HEK293 (cell line): ENCODE results near the gene GALNT2.

Source experiments
- CTCF ChIA-PET: fragments of 350-600 bp; formaldehyde crosslinking; extraction: SDS; loops from one replicate; lab custom pipeline; 2021; ENCODE audit warnings: antibody characterized with exemption; lab: Yijun Ruan, JAX
- POLR2A ChIA-PET: fragments of 300-600 bp; formaldehyde crosslinking; extraction: SDS; loops from one replicate; lab custom pipeline; 2020; ENCODE audit warnings: antibody characterized with exemption, inconsistent platforms; lab: Yijun Ruan, JAX
- H3K27ac ChIP-seq: fragments of 200-500 bp; sonication (Bioruptor generic); 2 replicates; pipeline ENCODE4 v1.5.1; 2014; ENCODE audit warnings: low read depth, low read length, control low read depth, inconsistent platforms; ENCODE audit errors: extremely low read depth
- H3K36me3 ChIP-seq, 2 experiments: fragments of 200-500 bp in 1 of 2; sonication (Bioruptor generic) in 1 of 2; 1 replicate in 1 of 2; 2 replicates in 1 of 2; pipeline ENCODE4 v1.5.1; 2014 to 2017; ENCODE audit warnings: inconsistent platforms in 2 of 2, low read length in 2 of 2; ENCODE audit not compliant: control insufficient read depth in 2 of 2, insufficient read depth in 1 of 2
- H3K4me1 ChIP-seq: fragments of 200-500 bp; sonication (Bioruptor generic); 2 replicates; pipeline ENCODE4 v1.5.1; 2014; ENCODE audit warnings: mild to moderate bottlenecking, low read length, inconsistent platforms; ENCODE audit not compliant: control insufficient read depth, insufficient read depth
- H3K4me3 ChIP-seq: 2 replicates; pipeline ENCODE4 v1.5.1; 2011; ENCODE audit warnings: low read depth, mild to moderate bottlenecking, control low read depth, low read length, moderate library complexity
- H3K9me3 ChIP-seq: fragments of 200-500 bp; sonication (Bioruptor generic); 2 replicates; pipeline ENCODE4 v1.5.1; 2014; ENCODE audit warnings: low read depth, low read length, inconsistent platforms; ENCODE audit not compliant: control insufficient read depth, insufficient read depth
- EGR2 ChIP-seq: fragments of 450-650 bp; formaldehyde crosslinking; IDR thresholded peaks from 2 replicates; pipeline ENCODE4 v1.5.1; 2016; ENCODE audit warnings: low read depth, missing biosample characterization, missing genetic modification characterization
- GLIS1 ChIP-seq: fragments of 450-650 bp; formaldehyde crosslinking; IDR thresholded peaks from 2 replicates; pipeline ENCODE4 v1.5.1; 2016; ENCODE audit warnings: missing biosample characterization, missing genetic modification characterization
- HOXD13 ChIP-seq: sonication (generic); formaldehyde crosslinking; IDR thresholded peaks from 2 replicates; pipeline ENCODE4 v1.8.0; 2022; ENCODE audit warnings: missing genetic modification reagents, borderline replicate concordance
- KLF1 ChIP-seq: fragments of 450-650 bp; formaldehyde crosslinking; IDR thresholded peaks from 2 replicates; pipeline ENCODE4 v1.5.1; 2016; ENCODE audit warnings: missing biosample characterization, missing genetic modification characterization
- KLF9 ChIP-seq: fragments of 450-650 bp; formaldehyde crosslinking; IDR thresholded peaks from 2 replicates; pipeline ENCODE4 v1.5.1; 2016; ENCODE audit warnings: missing biosample characterization, missing genetic modification characterization, low read depth
- MEIS1 ChIP-seq: sonication (generic); formaldehyde crosslinking; IDR thresholded peaks from 2 replicates; pipeline ENCODE4 v1.8.1; 2022; ENCODE audit warnings: missing genetic modification reagents, mild to moderate bottlenecking, borderline replicate concordance
- OVOL3 ChIP-seq: fragments of 450-650 bp; formaldehyde crosslinking; IDR thresholded peaks from 2 replicates; pipeline ENCODE4 v1.5.1; 2016; ENCODE audit warnings: missing biosample characterization, missing genetic modification characterization
- PRDM10 ChIP-seq: fragments of 450-650 bp; formaldehyde crosslinking; IDR thresholded peaks from 2 replicates; pipeline ENCODE4 v1.5.1; 2016; ENCODE audit warnings: missing biosample characterization, missing genetic modification characterization
- SCRT1 ChIP-seq: fragments of 450-650 bp; formaldehyde crosslinking; IDR thresholded peaks from 2 replicates; pipeline ENCODE4 v1.5.1; 2016; ENCODE audit warnings: missing biosample characterization, missing genetic modification characterization, borderline replicate concordance
- SCRT2 ChIP-seq: fragments of 450-650 bp; formaldehyde crosslinking; IDR thresholded peaks from 2 replicates; pipeline ENCODE4 v1.5.1; 2016; ENCODE audit warnings: missing biosample characterization, missing genetic modification characterization
- SP2 ChIP-seq: fragments of 450-650 bp; formaldehyde crosslinking; IDR thresholded peaks from 2 replicates; pipeline ENCODE4 v1.5.1; 2016; ENCODE audit warnings: missing biosample characterization, missing genetic modification characterization
- YY2 ChIP-seq: fragments of 450-650 bp; formaldehyde crosslinking; IDR thresholded peaks from 2 replicates; pipeline ENCODE4 v1.5.1; 2016; ENCODE audit warnings: missing biosample characterization, missing genetic modification characterization
- ZBTB44 ChIP-seq: fragments of 450-650 bp; IDR thresholded peaks from 2 replicates; pipeline ENCODE4 v1.5.1; 2018; ENCODE audit warnings: missing biosample characterization, mild to moderate bottlenecking, missing genetic modification characterization
- ZBTB48 ChIP-seq: fragments of 450-650 bp; formaldehyde crosslinking; IDR thresholded peaks from 2 replicates; pipeline ENCODE4 v1.5.1; 2016; ENCODE audit warnings: missing biosample characterization, missing genetic modification characterization
- ZNF10 ChIP-seq: fragments of 450-650 bp; formaldehyde crosslinking; IDR thresholded peaks from 2 replicates; pipeline ENCODE4 v1.5.1; 2017; ENCODE audit warnings: missing biosample characterization, missing genetic modification characterization
- ZNF138 ChIP-seq: fragments of 450-650 bp; formaldehyde crosslinking; IDR thresholded peaks from 2 replicates; pipeline ENCODE4 v1.5.1; 2016; ENCODE audit warnings: missing biosample characterization, missing genetic modification characterization, borderline replicate concordance
- ZNF169 ChIP-seq: fragments of 450-650 bp; formaldehyde crosslinking; IDR thresholded peaks from 2 replicates; pipeline ENCODE4 v1.5.1; 2016; ENCODE audit warnings: missing biosample characterization, missing genetic modification characterization
- ZNF19 ChIP-seq: fragments of 450-650 bp; formaldehyde crosslinking; IDR thresholded peaks from 2 replicates; pipeline ENCODE4; 2016; ENCODE audit warnings: missing biosample characterization, missing genetic modification characterization, low read depth
- ZNF211 ChIP-seq: fragments of 450-650 bp; formaldehyde crosslinking; IDR thresholded peaks from 2 replicates; pipeline ENCODE4 v1.5.1; 2016; ENCODE audit warnings: low read depth, missing biosample characterization, missing genetic modification characterization
- ZNF223 ChIP-seq: fragments of 450-650 bp; formaldehyde crosslinking; IDR thresholded peaks from 2 replicates; pipeline ENCODE4 v1.5.1; 2016; ENCODE audit warnings: missing biosample characterization, missing genetic modification characterization
- ZNF350 ChIP-seq: fragments of 450-650 bp; formaldehyde crosslinking; IDR thresholded peaks from 2 replicates; pipeline ENCODE4 v1.5.0; 2017; ENCODE audit warnings: missing biosample characterization, mild to moderate bottlenecking, missing genetic modification characterization
- ZNF354C ChIP-seq: fragments of 450-650 bp; formaldehyde crosslinking; IDR thresholded peaks from 2 replicates; pipeline ENCODE4 v1.5.1; 2016; ENCODE audit warnings: missing biosample characterization, missing genetic modification characterization, low read depth, borderline replicate concordance
- ZNF37A ChIP-seq: fragments of 450-650 bp; IDR thresholded peaks from 2 replicates; pipeline ENCODE4 v1.5.1; 2018; ENCODE audit warnings: missing biosample characterization, missing genetic modification characterization
- ZNF404 ChIP-seq: fragments of 450-650 bp; formaldehyde crosslinking; IDR thresholded peaks from 2 replicates; pipeline ENCODE4 v1.5.1; 2017; ENCODE audit warnings: missing biosample characterization, missing genetic modification characterization
- ZNF560 ChIP-seq: fragments of 450-650 bp; formaldehyde crosslinking; IDR thresholded peaks from 2 replicates; pipeline ENCODE4 v1.5.1; 2017; ENCODE audit warnings: missing biosample characterization, missing genetic modification characterization, borderline replicate concordance
- ZNF610 ChIP-seq: fragments of 450-650 bp; formaldehyde crosslinking; IDR thresholded peaks from 2 replicates; pipeline ENCODE4 v1.5.1; 2016; ENCODE audit warnings: missing biosample characterization, missing genetic modification characterization, borderline replicate concordance
- ZNF670 ChIP-seq: fragments of 450-650 bp; formaldehyde crosslinking; IDR thresholded peaks from 2 replicates; pipeline ENCODE4 v1.5.1; 2016; ENCODE audit warnings: missing biosample characterization, missing genetic modification characterization, low read depth
- TF ChIP-seq, protein P1 (sequence below): fragments of 450-650 bp; formaldehyde crosslinking; IDR thresholded peaks from 2 replicates; pipeline ENCODE4 v1.5.1; 2017; ENCODE audit warnings: missing biosample characterization, mild to moderate bottlenecking, missing genetic modification characterization, moderate library complexity

Gene GALNT2

GRCh38 chr1:230272557-230272956 is 205.5 kb downstream of the GALNT2 start (continued):
- TF ChIP-seq MEIS1 (CRISPR knock-in tag), result no peak
- TF ChIP-seq, protein P1, sequence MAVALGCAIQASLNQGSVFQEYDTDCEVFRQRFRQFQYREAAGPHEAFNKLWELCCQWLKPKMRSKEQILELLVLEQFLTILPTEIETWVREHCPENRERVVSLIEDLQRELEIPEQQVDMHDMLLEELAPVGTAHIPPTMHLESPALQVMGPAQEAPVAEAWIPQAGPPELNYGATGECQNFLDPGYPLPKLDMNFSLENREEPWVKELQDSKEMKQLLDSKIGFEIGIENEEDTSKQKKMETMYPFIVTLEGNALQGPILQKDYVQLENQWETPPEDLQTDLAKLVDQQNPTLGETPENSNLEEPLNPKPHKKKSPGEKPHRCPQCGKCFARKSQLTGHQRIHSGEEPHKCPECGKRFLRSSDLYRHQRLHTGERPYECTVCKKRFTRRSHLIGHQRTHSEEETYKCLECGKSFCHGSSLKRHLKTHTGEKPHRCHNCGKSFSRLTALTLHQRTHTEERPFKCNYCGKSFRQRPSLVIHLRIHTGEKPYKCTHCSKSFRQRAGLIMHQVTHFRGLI, result no peak
- no peak for TF ChIP-seq KLF1 (tag by site-specific recombination)
- no peak for TF ChIP-seq ZBTB44 (tag by site-specific recombination)
- no peak for TF ChIP-seq HOXD13 (CRISPR knock-in tag)
- no peak for TF ChIP-seq ZNF404
- TF ChIP-seq ZNF560 (tag by site-specific recombination), result no peak

GRCh38 chr1:230273141-230273710 is 206.2 kb downstream of the GALNT2 start:
- Histone ChIP-seq H3K4me1 (peaks cover 12% of the 10 kb centered on the region), H3K36me3 (peaks cover 15 to 19% of the 10 kb centered on the region in 2 experiments)
- CTCF ChIA-PET, result no interaction called here
- POLR2A ChIA-PET, result interaction anchor here (0.6 kb wide), 1 partner anchor 122 kb away, joined by 3 read pairs; no protein-coding TSS in a partner anchor
- TF ChIP-seq SCRT1 (peak; percentile 59; the same call in 1 of the 2 replicates), YY2 (no peak), ZNF354C (tag by site-specific recombination) (no peak), SCRT2 (peak; percentile 80)
- TF ChIP-seq, all 188 proteins: peak for 2
- H3K27ac ChIP-seq, result no peak overlapping the region
- H3K9me3 ChIP-seq, result no peaks in the 10 kb centered on the region
- no peak overlapping the region for H3K4me3 ChIP-seq

DNA sequence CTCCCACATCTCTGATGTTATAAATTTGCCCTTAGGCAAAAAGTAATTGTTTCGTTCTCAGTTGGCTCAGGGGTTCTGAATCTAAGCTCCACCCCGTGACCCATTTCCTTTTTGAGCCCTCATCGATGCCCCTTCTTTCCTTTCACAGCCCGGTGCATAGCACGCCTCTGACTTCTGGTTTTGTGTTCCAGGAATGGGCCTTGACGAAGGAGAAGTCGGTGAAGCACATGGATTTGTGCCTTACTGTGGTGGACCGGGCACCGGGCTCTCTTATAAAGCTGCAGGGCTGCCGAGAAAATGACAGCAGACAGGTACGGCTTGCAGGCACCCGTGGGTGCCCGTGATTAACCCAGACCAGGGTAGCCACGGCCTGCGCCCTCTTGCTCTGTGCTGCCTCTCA is 207.2 kb downstream of the GALNT2 start:
- POLR2A ChIA-PET, result no interaction called here
- TF ChIP-seq GLIS1 (tag by site-specific recombination), result no peak
- TF ChIP-seq OVOL3 (tag by site-specific recombination), result no peak
- no peak for TF ChIP-seq ZNF37A (tag by site-specific recombination)
- TF ChIP-seq ZNF211 (tag by site-specific recombination), result no peak
- TF ChIP-seq ZNF10, result no peak
- TF ChIP-seq ZNF670 (tag by site-specific recombination), result no peak
- no peak for TF ChIP-seq ZNF610
- no peak for TF ChIP-seq ZNF138 (tag by site-specific recombination)
- TF ChIP-seq ZNF19 (tag by site-specific recombination), result no peak
- TF ChIP-seq ZBTB48 (tag by site-specific recombination), result no peak
- no peak for TF ChIP-seq KLF9 (tag by site-specific recombination)
- TF ChIP-seq ZNF169 (tag by site-specific recombination), result no peak
- TF ChIP-seq SCRT1, result no peak
- no peak for TF ChIP-seq SP2 (tag by site-specific recombination)
- no peak for TF ChIP-seq ZNF350 (tag by site-specific recombination)
- no peak for TF ChIP-seq ZNF223 (tag by site-specific recombination)
- no peak for TF ChIP-seq EGR2 (tag by site-specific recombination)
- no peak for TF ChIP-seq PRDM10 (tag by site-specific recombination)

More for the DNA sequence above, 207.2 kb downstream of the GALNT2 start:
- peaks cover 15 to 29% of the 10 kb centered on the region in 2 experiments for H3K36me3 ChIP-seq
- H3K4me1 ChIP-seq, result peaks cover 12% of the 10 kb centered on the region
- H3K4me3 ChIP-seq, result no peak overlapping the region
- H3K27ac ChIP-seq, result no peak overlapping the region
- no peaks in the 10 kb centered on the region for H3K9me3 ChIP-seq
- CTCF ChIA-PET, result interaction anchor here (0.6 to 0.7 kb wide), 2 partner anchors 139 to 1285 kb away, joined by 3 read pairs; no protein-coding TSS in a partner anchor
